Stimulated activated CD4-positive, alpha-beta T cell treated with anti-CD3 and anti-CD28 coated beads, Interleukin-15, amount 100 ng/mL, for 24 hours (primary cell): ENCODE results near the gene SRRM1.
"Not testable (repeated sequence)": the region's sequence is repeated elsewhere in the genome, so short reads cannot be mapped to it uniquely, and the experiment has no call there.

Experiments used
- DNase-seq: peaks from one replicate; pipeline ENCODE4 v3.0.0-alpha.2; 2020

SRRM1 gene

DNA sequence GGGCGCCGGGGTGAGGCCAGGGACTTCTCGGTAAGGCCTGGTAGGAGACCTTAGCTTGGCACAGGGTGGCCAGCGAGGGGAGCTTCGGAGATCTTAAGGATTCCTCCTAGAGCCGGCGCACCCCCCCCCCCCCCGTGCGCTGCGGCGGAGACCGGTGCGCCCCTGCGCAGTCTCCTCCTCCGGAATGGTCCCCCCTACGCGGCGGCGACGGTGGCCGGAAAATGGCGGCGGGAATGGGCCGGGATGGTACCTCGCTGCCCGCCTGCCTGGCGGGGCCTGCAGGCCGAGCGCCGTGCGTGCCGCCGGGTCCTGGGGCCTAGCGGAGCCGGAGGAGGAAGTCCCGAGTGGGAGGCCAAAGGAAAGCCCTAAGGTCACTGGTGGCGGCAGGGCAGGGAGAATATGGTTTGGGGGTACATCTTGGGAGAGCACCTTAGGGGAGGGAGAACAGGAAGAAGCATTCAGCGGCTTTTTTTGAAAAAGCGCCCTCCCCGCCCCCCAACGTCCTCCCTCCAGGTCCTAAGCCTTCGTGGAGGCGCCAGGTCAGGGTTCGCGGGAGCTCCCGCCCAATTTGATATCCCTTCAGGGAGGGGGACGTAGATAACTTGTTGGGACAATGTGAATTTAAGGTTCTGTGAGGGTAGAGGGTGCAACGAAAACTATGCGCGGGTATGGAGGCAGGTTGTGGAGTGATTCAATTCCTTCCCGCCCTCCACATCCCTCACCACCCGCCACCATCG lies 429 bp downstream of the SRRM1 start:
- DNase-seq = peak; percentile 64

DNA sequence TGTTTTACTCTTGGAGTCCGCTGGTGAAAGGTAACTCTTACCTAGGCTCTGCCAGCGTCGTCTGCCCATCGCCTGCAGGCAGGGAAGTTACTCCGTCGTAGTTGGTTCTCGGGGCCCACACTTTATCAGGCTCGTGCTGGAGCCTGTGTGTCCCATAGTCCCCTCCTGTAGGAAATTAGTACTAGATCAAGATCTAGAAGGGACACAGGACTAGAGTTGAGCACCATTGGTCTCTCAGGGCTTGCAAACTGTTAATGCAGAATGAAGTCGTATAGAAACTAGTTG lies 940 bp downstream of the SRRM1 start:
- DNase-seq = no peak

DNA sequence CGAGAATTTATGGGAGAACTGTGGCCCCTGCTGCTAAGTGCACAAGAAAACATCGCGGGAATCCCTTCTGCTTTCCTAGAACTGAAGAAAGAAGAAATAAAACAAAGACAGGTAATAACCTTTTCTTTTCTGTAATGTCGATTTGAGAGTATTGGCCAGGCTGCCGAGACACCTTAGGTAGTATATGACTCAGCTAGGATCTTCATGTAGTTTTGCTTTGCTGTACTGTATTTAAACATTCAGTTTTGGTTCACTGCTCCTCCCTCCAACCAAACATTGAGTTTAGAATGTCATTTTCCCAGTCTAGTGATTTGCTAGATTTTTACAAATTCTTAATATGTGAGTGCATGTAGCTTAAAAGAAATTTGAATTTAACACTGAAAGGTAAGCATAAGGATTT lies 5.8 kb downstream of the SRRM1 start:
- DNase-seq = no peak

DNA sequence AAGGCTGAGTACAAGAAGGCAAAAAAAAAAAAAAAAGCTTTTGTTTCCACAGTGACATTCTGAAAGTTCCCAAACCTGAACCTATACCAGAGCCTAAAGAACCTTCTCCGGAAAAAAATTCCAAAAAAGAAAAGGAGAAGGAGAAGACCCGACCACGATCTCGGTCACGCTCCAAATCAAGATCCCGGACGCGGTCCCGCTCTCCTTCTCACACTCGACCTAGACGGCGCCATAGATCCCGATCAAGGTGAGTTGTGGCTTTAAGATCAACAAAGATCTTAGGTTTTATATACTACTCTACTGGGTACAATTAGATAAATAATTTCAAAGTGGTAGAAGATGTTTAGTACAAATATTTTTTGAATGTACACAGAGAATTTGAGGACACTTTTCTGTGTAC lies 9.3 kb downstream of the SRRM1 start:
- DNase-seq = no peak

DNA sequence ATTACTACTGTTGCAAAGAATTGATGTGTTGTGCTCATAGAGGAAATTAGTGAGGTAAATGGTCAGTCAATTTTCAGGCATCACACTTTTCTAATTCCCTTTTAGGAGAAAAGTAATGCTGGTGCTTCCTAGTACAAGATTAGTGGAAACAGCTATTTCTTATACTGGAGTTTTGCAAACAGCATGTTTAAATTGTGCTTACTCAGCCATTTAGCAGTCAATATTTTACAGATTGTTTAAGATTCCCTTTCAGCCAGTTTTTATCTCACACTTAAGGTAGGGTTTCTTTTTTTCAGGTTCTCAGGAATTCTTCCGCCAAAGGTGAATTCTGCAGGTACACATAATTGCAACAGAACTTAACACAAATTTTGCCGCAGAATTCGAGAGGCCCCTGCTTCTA lies 10.9 kb downstream of the SRRM1 start:
- DNase-seq = no peak

DNA sequence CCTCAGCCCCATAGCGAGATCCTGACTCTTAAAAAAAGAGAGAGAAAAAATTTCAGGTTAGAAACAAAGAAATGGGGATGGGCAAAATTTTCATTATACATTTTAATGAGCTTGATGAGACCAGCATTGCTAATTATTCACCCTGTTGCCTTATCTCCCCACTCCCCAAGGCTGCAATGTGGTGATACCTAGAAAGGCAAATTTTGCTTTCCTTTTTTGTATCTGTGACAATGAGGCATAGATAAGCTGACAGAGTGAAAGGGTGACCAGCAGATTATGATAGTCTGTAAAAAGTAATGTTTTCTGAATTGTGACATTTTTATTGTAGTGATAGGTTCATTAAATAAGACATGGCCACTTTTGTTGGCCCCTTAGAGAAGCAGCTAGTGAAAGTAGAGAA lies 12.9 kb downstream of the SRRM1 start:
- DNase-seq = no peak

DNA sequence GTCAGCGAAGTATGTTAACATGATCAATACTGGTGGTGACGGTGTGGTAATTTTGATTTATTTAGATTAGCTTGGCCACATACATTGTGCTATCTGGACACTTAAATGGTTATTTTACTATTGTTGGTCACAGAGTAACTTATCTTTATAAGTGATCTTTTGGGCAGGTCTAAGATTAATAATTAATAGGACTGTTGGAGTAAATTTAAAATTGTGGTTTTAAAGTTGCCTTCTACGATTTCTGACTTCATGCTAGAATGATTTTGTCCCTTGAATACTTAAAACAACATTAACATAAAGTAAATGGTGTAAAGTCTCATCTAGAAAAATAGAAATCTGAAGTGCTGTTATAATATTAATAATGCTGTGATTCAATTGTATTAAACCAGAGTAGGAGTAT lies 14.7 kb downstream of the SRRM1 start:
- no peak for DNase-seq

DNA sequence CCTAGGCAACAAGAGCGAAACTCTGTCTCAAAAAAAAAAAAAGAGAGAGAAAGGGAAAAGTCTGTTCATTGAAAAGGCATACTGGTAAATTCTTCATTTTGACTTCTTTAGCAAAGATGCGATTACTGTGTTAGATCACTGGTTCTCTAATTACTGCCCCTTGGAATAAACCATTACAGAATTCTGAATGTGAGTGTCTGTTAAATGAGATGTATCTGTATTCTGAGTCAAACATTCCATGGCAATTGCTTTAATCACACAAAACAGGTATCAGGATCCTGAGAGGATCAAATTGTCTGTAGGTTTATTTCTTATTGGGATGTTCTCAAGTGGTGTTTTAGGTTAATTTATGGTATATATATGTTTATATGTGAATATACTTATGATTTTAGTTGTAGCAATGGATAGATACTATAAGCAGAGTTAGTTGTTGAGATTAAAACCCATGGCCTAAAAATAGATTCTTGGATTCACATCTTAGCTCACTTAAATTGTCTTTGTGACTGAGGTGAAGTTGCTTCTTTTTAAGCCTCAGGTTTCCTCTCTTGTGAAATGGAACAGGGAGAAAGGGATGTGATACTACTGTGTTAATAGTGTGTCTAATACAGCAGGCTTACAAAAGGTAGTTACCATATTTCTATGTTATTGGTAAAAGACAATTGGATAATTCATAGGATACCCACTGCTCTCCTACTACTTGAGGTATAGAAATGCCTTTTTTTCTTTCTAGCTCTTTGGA lies 16.2 kb downstream of the SRRM1 start:
- DNase-seq = no peak

DNA sequence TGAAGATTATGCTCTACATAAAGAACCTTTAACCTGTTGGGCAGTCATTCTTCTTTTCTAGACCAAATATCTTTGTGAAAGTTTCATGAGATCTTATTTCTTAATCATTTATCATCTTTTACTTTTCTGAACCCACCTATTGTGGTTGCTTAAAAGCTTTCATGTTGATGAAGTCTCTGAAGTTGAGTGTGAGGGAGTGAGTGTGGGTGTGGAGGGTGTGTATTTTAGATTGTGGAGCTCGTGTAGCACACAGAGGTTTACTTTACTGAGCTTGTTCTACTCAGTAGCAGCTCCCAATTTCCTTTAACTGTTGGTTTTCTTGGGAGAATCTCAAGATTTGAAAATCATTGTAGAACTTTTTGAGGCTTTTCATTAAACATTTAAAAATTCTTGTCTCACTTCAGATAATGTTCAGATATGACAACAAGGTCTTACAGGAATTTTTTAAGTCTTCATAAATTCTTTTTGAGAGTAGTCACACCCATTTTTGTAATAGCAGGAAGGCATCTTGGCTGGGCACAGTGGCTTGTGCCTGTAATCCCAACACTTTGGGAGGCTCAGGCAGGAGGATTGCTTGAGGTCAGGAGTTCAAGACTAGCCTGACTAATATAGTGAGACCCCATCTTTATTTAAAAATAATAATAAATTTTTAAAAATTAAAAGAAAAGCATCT lies 17.0 kb downstream of the SRRM1 start:
- DNase-seq = no peak

DNA sequence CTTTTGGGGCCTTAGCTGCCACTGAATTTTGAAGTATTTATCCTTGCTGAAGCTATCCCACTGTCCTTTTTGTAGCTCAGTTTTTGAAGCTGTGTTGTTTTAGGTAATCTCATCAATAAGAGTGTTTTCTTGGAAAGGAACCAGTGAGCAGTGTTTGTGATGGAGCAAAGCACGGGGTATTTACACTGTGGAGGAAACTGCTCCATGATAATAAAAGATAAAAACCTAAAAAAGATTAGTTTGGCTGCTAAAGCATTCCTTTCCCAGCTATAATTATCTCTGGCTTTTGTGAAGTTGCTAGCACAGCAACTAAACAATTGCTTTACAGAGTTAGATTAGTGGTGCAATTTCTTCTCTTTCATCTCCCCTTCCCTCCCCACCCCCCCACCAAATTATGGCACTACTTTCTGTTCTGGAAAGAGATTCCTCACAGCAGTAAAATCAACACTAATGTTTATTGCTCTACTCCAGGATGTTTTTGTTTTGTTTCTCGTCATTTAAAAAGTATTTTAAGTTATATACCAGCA lies 21.5 kb downstream of the SRRM1 start:
- DNase-seq = no peak

DNA sequence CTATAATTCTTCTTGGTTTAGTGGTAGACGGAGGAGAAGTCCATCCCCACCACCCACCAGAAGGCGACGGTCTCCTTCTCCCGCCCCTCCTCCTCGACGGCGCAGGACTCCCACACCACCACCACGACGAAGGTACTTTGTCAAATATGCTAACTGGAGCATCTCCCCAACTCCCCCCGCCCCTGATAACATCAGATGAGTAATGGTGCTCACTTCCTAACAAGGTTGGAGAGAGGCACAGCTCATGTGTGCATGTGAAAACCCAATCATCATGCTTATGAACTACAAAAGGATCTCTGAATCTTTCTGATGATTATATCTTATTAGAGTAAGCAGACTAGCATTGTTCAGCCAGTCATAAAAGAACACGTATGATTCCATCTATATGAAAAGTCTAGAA lies 23.7 kb downstream of the SRRM1 start:
- no peak for DNase-seq

DNA sequence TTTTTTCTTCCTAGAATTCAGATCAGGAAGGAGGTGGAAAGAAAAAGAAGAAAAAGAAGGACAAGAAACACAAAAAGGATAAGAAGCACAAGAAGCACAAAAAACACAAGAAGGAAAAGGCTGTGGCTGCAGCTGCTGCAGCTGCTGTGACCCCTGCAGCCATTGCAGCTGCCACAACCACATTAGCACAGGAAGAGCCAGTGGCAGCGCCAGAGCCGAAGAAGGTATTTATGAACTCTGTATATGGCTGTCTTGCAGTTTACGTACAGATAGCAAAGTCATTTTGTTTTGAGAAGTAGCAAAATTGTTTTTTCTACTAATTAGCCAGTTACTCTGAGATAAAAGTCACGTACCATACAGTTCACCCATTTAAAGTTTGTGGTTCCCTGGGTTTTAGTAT lies 28.3 kb downstream of the SRRM1 start:
- not testable (repeated sequence) for DNase-seq

DNA sequence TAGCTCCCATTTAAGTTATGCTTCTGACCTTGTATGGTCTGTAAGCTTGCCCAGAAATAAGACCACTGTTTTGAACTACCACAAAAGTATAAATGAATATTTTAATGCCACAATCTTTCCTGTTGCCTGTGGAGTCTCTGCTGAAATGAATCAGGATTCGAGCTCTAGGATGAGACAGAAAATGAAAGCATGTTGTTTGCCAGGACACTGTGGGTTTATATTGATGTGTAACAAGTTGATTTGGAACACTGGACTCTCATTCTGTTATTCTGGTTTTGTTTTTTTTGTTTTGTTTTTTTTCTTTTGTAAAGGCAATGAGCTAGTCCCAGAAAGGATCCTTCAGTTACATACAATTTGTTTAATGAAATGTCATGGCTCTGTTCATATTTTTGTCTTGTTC lies 29.6 kb downstream of the SRRM1 start:
- not testable (repeated sequence) for DNase-seq

DNA sequence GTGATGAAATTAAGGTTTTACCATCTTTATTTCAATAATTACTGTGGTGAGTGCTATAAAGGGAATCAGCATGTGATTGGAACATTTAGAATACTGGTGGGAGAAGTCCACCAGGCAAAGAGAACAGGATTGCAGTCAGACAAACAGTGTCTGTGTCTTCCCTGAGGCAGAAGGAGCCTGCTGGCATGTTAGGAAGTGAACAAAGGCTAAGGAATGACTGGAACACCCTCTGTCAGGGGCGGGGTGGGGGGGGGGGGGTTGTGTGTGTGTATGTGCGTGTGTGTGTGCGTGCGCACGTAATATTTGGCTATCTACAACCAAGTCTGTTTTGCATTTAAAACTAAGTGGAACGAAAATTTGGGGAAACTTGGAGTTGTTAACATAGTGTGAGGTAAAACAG lies 30.2 kb downstream of the SRRM1 start:
- no peak for DNase-seq

DNA sequence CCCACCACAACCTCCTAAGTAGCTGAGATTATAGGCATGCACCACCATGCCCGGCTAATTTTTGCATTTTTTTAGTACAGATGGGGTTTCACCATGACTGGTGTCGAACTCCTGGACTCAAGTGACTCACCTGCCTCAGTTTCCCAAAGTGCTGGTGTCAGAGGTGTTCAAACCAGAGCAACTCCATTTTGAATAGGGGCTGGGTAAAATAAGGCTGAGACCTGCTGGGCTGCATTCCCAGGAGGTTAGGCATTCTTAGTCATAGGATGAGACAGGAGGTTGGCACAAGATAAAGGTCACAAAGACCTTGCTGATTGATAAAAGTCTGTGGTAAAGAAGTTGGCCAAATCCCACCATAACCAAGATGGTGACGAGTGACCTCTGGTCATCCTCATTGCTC lies 35.3 kb downstream of the SRRM1 start:
- not testable (repeated sequence) for DNase-seq

DNA sequence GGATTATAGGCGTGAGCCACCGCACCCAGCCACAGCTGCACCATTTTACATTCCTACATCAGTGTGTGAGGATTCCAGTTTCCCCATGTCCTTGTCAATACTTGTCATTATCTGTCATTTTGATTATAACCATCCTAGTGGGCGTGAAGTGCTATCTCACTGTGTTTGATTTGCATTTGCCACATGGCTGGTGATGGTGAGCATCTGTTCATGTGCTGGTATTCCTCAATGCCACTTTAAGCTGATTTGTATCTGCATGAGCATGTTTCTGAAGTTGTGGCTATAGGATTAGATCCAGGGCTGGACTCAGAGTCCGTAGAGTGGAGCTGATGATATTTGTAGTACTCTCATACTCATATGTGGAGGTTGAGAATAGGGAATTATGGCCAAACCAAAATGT lies 36.6 kb downstream of the SRRM1 start:
- DNase-seq = no peak

DNA sequence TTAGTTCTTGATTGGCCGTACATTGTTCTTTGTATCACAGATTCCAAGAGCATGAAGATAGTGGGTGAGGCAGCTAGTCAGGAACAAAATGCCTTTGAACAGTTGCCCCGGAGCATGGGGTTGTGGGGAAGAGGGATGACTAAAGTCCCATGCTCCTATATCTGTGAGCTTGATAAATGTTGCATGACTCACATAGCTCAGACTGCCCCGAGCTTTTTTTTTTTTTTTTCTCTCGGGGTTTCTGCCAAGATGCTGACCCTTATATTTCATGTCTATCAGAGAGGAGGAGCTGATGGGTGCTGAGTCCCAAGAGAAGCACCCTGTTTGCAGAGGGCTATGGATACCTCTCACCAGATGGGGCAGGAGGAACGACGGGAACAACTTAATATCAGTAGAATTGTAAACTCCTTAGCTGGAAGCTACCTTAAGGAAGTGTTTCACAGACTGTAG lies 40.6 kb downstream of the SRRM1 start:
- no peak for DNase-seq

DNA sequence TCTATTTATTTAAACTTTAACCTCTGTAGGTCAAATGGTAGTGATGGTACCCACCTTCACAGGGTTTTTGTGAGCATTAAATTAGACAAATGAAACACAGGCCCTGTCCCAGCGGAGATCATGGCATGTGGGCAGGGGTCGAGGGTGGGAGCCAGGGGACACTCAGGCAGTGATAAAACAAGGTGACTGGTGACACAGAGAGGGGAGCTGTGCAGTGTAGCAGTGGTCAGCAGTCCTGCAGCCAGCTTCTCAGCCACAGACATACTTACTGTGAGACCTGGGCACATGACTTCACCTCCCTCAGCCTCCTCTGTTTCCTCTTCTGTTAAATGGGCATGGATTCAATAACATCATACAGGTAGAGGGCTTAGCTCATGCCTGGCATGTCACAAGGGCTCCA lies 44.9 kb downstream of the SRRM1 start:
- DNase-seq = no peak

DNA sequence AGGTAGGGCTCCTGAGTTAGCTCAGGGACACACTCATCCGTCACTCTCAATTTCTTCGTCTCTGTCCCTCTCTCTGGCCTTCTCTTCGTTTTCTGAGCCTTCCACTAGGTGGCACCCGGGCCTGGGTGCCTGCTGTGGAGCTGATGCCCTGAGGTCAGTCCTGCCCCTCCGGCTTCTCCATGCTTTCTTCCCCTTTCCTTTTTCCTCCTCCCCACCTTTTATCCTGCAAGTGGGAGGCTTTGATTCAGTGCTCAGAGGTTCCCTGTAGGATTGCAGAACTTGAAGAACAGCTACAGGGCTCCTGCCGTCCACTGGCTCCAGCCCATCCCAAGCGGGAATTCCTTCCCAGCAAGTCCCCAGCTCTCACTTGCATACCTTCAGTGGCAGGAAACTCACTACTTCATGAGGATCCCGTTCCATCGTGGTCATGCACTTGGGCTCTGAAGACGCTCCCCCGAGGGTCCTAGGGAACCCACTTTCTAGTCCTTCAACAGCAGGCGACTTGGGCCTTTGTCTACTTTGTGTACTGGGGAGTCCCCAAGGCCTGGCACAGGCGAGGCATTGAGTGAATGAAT lies 45.6 kb downstream of the SRRM1 start:
- DNase-seq = peak; percentile 71

DNA sequence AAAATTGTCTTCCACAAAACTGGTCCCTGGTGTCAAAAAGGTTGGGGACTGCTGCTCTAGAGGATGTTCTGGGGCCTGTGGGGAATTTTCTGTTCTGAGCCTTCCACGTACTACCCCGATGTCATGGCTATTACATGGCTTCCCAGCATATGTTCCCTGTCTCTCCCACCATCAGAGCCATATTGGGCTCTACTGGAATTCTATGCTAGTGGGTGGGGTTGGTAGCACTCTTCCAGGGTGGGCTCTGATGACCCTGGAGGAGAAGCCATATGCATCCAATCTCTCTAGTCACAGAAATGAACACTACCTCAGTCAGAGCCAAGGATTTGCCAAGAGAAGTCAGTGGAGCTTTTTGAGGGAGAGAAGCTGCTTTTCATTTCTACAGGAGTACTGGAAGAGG lies 47.9 kb downstream of the SRRM1 start:
- no peak for DNase-seq

DNA sequence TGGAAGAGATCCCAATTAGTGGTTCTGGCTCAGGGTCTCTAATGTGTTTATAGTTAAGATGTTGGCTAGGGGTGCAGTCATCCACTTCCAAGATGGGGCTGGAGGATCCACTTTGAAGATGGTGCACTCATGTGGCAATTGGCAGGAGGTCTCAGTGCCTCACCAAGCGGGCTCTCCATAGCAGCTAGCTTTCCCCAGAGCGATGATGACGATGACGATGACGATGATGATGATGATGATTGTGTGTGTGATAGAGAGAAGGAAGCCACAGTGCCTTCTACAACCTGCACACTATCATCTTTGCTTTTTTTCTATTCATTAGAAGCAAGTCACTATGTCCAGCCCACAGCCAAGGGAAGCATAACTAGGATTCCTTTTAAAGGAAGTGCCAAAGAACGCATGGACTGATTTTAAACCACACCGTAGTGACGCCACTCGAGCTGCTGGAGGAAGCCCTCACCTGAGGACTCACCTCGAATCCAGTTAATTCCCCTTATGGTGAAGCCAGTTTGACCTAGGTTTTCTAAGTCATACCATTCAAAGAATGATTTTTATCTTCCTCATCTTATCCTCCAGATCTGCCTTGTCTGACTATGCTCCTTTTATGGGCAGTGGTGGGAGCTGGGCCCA lies 49.4 kb downstream of the SRRM1 start:
- DNase-seq = no peak

DNA sequence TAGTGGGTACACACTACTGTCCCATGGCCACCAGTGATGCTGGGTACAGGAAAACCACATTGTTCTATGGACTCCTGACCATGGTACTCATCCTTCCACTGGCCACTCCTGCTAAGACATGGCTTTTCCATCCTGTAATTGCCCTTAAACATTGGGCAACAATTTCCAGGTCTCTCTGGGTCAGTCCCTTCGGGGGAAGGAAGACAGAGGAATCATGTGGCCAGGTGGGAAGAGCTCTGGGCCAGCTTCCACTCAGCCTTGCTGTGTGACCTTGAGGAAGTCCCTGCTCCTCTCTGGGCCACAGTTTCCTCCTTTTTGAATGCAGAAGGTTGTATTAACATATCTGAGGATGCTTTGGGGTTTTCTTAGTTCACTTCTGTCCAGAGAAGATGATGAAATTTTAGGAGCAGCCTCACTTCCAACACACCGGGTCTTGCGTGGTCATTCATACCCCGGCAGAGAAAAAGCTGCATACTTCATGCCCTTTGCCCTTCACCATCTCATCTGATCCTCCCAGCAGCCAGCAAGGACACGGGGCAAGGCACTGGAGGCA lies 50.8 kb downstream of the SRRM1 start:
- DNase-seq = no peak

DNA sequence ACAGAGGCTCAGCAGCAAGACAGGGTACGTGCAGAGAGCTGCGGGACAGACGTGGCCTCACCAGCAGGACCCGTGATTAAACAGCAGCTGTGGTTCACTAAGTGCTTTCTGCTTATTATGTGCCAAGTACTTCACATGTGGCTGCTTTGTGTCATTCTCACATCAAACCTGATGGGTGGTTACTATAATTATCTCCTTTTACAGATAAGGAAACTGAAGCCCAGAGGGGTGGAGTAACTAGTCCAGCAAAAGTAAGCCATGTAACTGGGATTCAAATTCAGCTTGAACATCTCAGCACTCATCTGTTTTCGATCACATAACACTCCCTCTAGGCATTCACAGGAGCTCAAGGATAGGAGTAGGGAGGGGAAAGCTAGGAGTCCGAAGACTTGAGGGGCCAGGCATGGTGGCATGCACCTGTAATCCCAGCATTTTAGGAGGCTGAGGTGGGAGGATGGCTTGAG lies 51.3 kb downstream of the SRRM1 start:
- DNase-seq = no peak
